Choroid plexus epithelial cell (primary cell): Measurements from ENCODE around the gene CCDC38.

ENCODE experiments used
- DNase-seq: peaks from one replicate; pipeline ENCODE4 v3.0.0-alpha.2; 2010; ENCODE audit warnings: low read depth
- H3K4me3 ChIP-seq: 2 replicates; pipeline ENCODE4 v1.5.1; 2011; ENCODE audit warnings: low read depth, mild to moderate bottlenecking, control low read depth, low read length, moderate library complexity
- CTCF ChIP-seq: conservative IDR thresholded peaks from 2 replicates; pipeline ENCODE4 v1.5.1; 2011; ENCODE audit warnings: low read depth, mild to moderate bottlenecking, control low read depth, inconsistent platforms, low read length, moderate library complexity

Gene CCDC38

GRCh38 chr12:95949477-95950206 is 7.2 kb upstream of the CCDC38 start:
- no peak overlapping the region for H3K4me3 ChIP-seq
- TF ChIP-seq CTCF = no peak
- no peak for DNase-seq

- H3K4me3 ChIP-seq = no peak overlapping the region
- no peak for TF ChIP-seq CTCF
- DNase-seq = no peak
Observed at GRCh38 chr12:95944108-95944704, 1.8 kb upstream of the CCDC38 start.

- peak; percentile 41 for DNase-seq
- peak within 1 kb of the TSS; percentile 60 for H3K4me3 ChIP-seq
- peak; percentile 1 for TF ChIP-seq CTCF
Observed at GRCh38 chr12:95943330-95943842, 972 bp upstream of the CCDC38 start, which contains the start of gene AMDHD1. TSS of gene AMDHD1 (plus strand) at chr12:95943331. CDS start at chr12:95943399, 68 bp downstream.

GRCh38 chr12:95942101-95942523 is 302 bp downstream of the CCDC38 start:
- TF ChIP-seq CTCF = no peak
- DNase-seq = peak; percentile 2
- H3K4me3 ChIP-seq = peak overlapping the region; percentile 60

GRCh38 chr12:95940514-95940913 is 1.9 kb downstream of the CCDC38 start:
- no peak for DNase-seq
- no peak overlapping the region for H3K4me3 ChIP-seq
- TF ChIP-seq CTCF = no peak

GRCh38 chr12:95922231-95922630 is 20.2 kb downstream of the CCDC38 start:
- DNase-seq = peak; percentile 12
- TF ChIP-seq CTCF = no peak
- H3K4me3 ChIP-seq = no peak overlapping the region
